SK-N-SH (cell line): ENCODE measurements around the gene AKAP12.

Source experiments
- CHD2 ChIP-seq: fragments of 150-350 bp; IDR thresholded peaks from 2 replicates; pipeline ENCODE4 v1.6.1; 2018; ENCODE audit warnings: low read length; ENCODE audit not compliant: partially characterized antibody
- EP300 ChIP-seq, 2 experiments: IDR thresholded peaks; 2 replicates each; pipeline versions ENCODE4 v1.4.0 to v1.6.1; 2012; ENCODE audit warnings: borderline replicate concordance in 1 of 2, low read depth in 1 of 2, low read length in 1 of 2
- EZH2phosphoT487 ChIP-seq: fragments of 200-600 bp; sonication (generic); IDR thresholded peaks from 2 replicates; pipeline ENCODE4 v1.6.1; 2017; ENCODE audit warnings: low read depth, mixed run types, mild to moderate bottlenecking, antibody characterized with exemption, moderate library complexity, borderline replicate concordance
- JUND ChIP-seq: IDR thresholded peaks from 2 replicates; pipeline ENCODE4 v1.4.0; 2012
- POLR2AphosphoS5 ChIP-seq: IDR thresholded peaks from 2 replicates; pipeline ENCODE4 v1.6.1; 2012; ENCODE audit warnings: low read depth, low read length
- REST ChIP-seq: IDR thresholded peaks from 2 replicates; pipeline ENCODE4 v1.6.1; 2012; ENCODE audit warnings: mild to moderate bottlenecking, low read depth, low read length, moderate library complexity
- RFX5 ChIP-seq: IDR thresholded peaks from 2 replicates; pipeline ENCODE4 v1.6.1; 2012; ENCODE audit warnings: mild to moderate bottlenecking, improper control_type of control experiment, low read length
- RXRA ChIP-seq: IDR thresholded peaks from 2 replicates; pipeline ENCODE4 v1.4.0; 2012; ENCODE audit warnings: low read depth, mild to moderate bottlenecking, borderline replicate concordance
- SMC3 ChIP-seq: IDR thresholded peaks from 2 replicates; pipeline ENCODE4 v1.6.1; 2012; ENCODE audit warnings: low read depth, low read length, improper control_type of control experiment
- YY1 ChIP-seq: IDR thresholded peaks from 2 replicates; pipeline ENCODE4 v1.4.0; 2012; ENCODE audit warnings: low read depth, mild to moderate bottlenecking
- TF ChIP-seq, protein P1 (sequence below): fragments of 200-600 bp; sonication (generic); IDR thresholded peaks from 2 replicates; pipeline ENCODE4 v1.6.1; 2017; ENCODE audit warnings: antibody characterized with exemption, mild to moderate bottlenecking, moderate library complexity

DNA sequence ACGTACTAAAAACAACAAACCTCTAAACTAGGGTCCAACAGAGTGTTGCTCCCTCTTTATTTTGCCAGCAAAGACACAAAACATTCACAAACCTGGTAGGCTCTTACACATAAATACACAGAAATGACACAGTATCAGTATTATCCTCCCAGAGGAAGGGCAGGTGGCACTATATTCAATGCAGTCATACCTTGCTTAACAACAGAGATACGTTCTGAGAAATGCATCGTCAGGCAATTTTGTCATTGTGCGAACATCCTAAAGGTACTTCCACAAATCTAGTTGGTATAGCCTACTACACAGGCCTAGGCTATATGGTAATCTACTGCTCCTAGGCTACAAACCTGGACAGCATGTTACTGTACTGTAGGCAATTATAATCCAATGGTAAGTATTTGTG is 142.0 kb downstream of the AKAP12 start:
- TF ChIP-seq, protein P1, sequence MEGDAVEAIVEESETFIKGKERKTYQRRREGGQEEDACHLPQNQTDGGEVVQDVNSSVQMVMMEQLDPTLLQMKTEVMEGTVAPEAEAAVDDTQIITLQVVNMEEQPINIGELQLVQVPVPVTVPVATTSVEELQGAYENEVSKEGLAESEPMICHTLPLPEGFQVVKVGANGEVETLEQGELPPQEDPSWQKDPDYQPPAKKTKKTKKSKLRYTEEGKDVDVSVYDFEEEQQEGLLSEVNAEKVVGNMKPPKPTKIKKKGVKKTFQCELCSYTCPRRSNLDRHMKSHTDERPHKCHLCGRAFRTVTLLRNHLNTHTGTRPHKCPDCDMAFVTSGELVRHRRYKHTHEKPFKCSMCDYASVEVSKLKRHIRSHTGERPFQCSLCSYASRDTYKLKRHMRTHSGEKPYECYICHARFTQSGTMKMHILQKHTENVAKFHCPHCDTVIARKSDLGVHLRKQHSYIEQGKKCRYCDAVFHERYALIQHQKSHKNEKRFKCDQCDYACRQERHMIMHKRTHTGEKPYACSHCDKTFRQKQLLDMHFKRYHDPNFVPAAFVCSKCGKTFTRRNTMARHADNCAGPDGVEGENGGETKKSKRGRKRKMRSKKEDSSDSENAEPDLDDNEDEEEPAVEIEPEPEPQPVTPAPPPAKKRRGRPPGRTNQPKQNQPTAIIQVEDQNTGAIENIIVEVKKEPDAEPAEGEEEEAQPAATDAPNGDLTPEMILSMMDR, result no peak
- TF ChIP-seq CHD2 (no peak), POLR2AphosphoS5 (no peak), SMC3 (no peak), REST (no peak), EZH2phosphoT487 (no peak), RFX5 (no peak), YY1 (no peak), JUND (no peak), RXRA (no peak), EP300 (IDR thresholded peaks at IDR 0.05; ENCODE audit: borderline replicate concordance in 1 of 2, low read depth in 1 of 2, low read length in 1 of 2) (no peak)
